DLD1 (cell line): ENCODE results near the gene EXOG.

ENCODE experiments used
- in situ Hi-C: cut with HindIII; loops from 2 replicates; pipeline ENCODE4 v1.10.0; 2017; ENCODE audit warnings: low sequenced_read_pairs

EXOG gene

DNA sequence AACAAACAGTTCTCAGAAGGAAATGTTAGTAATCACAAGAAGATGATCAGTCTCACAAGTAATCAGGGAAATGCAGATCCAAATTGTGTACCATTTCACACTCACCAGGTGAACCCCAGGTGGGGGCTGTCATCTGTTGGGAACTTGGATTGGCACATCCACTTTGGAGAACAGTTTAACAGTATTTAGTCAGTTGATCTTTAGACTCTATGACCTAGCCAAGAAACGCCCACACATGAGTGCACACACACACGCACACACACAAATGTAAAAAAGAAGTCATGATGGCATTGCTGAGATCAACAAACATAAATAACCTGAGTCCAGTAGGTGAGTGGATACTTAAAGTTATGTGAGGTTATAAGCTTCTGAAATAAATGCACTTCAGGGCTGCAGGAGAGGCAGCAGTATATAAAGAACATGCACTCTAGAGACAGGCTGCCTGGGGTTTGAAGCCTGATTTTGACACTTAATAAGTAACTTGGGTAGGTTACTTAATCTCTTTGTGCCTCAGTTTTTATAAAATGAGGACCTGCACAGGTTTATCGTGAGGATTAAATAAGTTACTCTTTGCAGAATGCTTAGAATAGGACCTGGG is 24.8 kb upstream of the EXOG start:
- in situ Hi-C loops, result loop anchor here (25.0 kb wide), 1 partner anchor 109 kb away; no protein-coding TSS in a partner anchor

DNA sequence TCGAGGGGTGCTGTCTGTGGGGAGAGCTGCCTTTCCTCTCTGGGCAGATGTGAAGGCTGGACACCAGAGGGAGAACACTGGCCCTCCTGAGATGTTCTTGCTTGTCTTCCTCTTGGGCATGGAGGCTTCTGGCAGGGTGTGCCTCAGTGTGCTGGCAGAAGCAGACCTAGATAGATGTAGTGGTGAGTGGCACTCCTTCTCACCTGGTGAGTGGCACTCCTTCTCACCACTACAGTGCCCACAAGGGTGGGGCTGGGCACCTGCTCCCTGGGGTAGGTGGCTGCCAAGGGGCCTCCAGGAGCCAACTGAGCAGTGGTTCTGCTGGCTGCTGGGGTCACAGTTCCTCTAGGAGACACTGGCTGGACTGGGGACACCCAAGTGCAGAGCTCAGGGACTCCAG is 23.8 kb upstream of the EXOG start:
- in situ Hi-C loops, result loop anchor here (25.0 kb wide), 1 partner anchor 110 kb away; no protein-coding TSS in a partner anchor

DNA sequence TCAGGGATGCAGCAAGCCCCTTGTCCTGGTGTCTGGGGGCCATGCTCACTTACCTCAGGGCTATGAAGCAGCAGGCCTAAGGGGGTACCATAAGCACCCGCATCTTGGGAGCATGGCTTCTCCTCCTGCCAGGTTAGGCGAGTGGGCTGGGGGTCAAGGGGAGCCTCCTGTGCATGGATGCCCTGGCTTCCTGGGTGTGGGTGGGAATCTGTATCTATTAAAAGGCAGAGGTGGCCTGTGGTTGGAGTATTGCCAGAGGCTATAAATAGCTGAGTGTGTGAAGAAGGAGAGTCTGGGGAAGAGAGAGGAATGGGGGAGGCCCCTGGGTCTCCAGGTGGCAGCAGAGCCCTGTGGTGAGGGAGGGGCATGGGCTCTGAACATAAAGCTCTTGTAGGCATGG is 22.9 kb upstream of the EXOG start:
- in situ Hi-C loops, result loop anchor here (25.0 kb wide), 1 partner anchor 111 kb away; no protein-coding TSS in a partner anchor

DNA sequence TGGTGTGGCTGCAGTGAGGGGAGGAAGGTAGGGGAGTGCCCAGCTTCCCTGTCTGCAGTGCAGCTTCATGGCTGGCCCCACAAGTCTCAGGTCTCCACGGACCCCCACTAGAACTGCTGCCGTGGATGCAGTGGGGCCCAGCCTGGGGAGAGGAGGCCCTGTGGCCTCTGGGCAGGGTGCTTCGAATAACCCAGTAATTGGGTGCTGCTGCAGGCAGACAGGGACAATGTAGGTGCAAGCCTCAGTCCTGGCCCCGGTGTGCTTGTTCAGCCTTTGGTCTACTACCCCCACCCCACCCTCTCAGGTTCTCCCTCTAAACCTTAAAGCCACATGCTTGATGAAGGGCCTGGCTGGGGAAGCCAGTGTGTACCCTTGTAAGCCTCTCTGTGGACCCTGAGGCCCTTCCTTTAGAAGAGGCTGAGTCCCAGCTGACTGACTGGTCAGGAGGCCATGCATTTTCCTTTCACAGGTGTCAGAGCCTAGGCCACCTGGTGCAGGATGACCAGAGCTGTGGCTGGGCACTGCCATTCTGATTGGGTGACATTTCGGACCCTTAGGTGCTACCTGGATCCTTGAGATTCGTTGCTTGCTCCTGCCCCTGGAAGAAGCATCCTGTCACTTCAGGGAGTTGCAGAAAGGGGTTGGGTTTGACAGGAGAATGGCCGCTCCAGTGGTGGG is 21.1 kb upstream of the EXOG start:
- in situ Hi-C loops, result loop anchor here (25.0 kb wide), 1 partner anchor 113 kb away; no protein-coding TSS in a partner anchor

DNA sequence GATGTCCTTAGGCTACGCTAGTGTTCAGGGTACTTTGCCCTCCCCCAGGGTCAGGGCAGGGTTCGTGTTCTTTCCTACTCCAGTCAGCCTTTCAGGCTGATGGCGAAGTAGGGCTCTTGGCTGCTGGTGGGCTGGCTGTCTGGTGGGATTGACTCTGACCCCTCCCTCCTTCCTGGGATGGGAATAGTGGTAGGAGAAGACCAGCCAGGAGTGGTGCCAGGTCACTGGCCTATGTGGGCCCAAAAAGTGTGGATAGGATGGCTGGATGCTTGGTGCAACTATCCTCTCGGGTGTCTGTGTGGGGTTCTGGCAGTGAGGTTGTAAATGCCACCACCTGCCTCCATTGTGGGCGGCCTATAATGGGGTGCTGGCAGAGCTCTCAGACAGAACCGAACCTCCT is 20.4 kb upstream of the EXOG start:
- in situ Hi-C loops, result no loop called here

DNA sequence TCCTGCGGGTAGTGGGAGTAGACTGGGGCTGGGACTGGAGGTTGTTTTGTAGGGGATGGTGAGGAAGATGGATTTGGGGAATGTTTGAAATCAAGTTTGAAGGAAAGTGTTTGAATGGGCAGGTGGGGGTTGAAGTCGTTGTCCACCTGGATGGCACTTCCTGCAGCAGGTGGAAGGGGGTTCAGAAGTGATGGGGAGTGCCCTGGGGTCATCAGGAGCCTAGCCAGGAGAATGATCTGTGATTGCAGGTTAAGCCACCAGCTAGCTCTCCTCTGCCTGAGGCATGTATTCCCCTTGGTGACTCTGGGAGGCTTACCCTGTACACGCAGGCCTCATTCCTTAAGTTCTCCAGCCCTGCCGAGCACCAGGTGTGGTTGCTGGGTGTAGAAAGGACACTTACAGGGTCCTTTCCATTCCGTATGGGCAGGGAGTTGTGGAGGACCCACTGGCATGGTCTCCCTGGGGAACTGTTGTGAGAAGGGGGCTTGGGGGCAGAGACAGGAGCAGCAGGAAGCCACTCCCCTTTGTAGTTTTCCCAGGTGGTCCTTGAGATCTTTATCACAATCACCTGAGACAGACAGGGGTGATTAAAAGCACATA is 19.9 kb upstream of the EXOG start:
- in situ Hi-C loops, result no loop called here

DNA sequence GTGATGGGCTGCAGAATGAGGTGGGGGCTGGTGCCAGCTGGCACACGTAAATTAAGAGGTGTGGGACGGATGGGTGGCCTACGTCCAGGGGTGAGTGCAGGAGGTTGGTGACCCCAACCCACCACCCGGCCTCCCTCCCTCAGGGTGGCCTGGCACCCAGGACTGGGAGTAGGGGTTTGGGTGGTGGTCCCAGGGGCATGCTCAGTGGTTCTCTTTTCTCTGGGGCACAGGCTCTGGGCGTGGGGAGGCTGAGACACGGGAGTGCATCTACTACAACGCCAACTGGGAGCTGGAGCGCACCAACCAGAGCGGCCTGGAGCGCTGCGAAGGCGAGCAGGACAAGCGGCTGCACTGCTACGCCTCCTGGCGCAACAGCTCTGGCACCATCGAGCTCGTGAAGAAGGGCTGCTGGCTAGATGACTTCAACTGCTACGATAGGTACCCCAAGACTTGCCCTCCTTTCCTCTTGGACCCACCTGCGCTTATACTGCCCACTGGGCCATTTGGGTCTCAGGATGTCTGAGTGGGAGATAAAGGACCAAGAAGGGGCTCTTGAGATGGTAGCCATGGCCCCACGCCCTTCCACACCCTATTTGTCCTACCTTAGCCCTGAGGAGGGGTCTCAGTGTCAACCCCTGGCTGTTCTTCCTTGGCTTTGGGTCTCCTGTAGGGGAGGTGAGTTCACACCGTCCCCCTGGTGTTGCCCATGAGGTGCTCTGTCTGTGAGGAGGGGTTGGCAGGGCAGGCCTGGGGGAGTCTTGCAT is 18.9 kb upstream of the EXOG start:
- in situ Hi-C loops, result no loop called here

DNA sequence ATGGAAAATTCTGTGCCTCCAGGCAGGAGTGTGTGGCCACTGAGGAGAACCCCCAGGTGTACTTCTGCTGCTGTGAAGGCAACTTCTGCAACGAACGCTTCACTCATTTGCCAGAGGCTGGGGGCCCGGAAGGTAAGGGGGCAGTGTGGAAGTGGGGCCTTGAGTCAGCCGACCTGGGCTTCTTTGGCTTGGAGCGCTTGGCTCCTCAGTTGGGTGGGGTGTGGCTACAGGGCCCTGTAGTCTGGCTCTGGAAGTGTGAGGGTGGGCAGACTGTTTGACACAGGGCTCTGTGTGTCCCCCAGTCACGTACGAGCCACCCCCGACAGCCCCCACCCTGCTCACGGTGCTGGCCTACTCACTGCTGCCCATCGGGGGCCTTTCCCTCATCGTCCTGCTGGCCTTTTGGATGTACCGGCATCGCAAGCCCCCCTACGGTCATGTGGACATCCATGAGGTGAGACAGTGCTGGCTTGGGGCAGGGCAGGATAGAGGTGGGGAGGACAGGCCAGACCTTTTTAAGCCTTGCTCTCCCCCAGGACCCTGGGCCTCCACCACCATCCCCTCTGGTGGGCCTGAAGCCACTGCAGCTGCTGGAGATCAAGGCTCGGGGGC is 18.2 kb upstream of the EXOG start:
- in situ Hi-C loops, result no loop called here

DNA sequence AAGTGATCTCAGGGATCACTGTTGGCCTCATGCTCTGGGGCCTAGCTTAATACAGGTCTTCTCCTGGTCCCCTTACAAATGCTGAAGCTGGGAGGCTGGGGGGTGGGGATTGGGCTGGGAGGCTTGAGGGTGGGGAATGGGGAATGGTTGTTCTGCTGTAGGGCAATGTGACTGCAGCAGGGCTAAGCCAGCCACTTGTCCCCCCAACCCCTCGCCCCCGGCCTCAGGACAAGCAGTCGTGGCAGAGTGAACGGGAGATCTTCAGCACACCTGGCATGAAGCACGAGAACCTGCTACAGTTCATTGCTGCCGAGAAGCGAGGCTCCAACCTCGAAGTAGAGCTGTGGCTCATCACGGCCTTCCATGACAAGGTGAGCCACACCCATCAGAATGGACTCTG is 17.2 kb upstream of the EXOG start:
- in situ Hi-C loops, result no loop called here

DNA sequence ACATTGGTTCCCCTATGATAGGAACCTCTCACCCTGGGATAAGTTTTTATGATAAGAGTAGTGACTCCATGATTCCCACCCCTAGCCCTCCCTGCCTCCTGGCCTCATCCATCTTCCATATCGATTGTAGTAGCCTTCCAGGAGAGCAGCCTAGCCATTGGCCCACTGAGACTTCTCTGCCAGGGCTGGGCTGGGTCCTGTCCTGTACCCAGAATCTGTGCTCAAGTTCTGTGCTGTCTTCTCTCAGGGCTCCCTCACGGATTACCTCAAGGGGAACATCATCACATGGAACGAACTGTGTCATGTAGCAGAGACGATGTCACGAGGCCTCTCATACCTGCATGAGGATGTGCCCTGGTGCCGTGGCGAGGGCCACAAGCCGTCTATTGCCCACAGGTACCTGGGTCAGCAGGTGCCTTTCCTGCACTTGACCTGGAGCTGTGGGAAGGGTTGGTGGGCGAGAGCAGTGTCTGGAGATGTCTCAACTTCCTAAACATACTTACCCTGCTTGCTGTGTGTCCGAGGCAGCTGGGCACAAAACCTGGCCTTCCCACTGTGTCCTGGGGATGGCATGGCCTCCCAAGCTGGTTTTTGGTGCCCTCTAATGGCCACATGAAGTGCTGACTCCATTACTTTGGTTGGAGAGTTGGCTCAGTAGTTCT is 16.6 kb upstream of the EXOG start:
- in situ Hi-C loops, result no loop called here

DNA sequence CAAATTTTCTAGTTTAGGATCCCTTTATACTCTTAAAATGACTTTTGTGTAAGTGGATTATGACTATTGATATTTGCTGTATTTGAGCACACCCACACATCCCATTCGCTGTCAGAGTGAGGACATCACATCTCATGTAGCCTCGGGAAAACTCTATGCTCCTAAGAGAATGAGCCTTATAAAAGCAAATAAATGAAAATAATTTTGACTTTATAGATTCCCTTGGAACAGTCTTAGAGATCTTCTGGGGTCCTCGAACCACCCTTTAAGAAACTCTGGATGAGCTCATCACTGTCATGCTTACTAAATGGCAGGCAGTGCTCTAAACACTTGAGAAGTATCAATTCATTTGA is 16.1 kb upstream of the EXOG start:
- in situ Hi-C loops, result no loop called here

DNA sequence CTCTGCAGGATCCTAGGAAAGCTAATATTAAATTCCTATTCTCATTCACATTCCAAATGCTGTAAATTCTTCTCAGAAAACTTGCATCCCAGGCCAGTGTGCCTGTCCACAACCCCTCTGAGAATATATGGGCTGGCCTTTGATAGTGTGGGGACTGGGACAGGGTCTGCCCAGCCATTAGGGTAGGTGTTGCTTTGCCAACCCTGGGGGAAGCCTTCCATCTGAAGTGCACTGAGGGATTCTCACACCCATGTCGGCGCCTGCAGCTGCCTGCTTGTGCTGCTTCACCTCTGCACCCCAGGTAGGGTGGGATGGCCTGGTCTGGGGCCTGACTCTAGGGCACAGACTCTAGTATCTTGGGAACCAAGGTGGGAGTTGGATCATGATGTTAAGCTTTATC is 15.2 kb upstream of the EXOG start:
- in situ Hi-C loops, result no loop called here

DNA sequence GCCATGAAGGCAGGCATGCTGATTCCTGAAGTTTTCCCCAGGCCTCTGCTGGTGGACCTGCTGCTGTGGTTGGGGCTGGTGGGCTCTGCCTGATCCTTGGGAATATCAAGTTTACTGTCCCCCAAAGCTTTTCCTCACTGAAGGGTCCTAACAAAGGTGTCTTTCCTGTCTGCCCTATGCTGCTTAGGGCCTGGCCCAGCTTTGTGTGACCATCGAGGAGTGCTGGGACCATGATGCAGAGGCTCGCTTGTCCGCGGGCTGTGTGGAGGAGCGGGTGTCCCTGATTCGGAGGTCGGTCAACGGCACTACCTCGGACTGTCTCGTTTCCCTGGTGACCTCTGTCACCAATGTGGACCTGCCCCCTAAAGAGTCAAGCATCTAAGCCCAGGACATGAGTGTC is 13.2 kb upstream of the EXOG start:
- in situ Hi-C loops, result no loop called here

DNA sequence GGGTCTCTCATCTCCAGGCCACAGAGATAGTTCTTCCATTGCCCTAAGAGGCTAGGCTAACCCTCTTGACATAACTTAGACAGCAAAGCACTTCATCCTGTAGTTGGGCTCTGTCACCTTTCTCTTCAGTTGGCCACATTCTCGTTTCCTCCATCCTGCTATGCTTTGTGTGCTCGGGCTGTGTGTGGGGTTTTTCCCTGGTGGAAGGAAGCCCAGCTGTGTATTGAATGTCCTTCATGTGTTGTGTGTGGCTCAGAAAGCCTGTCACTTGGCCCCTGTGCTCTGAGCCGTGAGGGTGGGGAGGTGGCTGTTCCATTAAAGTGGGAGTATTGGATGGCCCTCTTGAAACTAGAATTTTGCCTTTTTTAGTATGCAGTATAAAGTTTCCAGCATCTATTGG is 8.8 kb upstream of the EXOG start:
- in situ Hi-C loops, result no loop called here

DNA sequence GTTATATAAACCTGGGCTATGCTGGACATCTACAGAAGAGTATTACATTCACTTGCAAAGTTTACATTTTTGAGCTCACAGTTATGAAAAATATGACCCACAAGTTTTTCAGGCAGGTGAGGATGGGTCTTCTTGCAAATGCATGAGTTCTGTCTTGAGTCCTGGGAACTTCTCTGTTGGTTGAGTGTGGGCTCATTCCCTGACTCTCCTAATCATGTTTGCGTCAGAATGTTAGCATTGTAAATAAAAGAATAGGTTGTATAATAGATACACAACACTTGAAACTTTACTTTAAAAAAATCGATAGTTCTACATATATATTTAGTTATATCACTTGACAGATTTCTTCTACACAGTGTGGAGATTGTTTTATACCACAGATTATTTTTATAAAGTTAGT is 7.2 kb upstream of the EXOG start:
- in situ Hi-C loops, result no loop called here

DNA sequence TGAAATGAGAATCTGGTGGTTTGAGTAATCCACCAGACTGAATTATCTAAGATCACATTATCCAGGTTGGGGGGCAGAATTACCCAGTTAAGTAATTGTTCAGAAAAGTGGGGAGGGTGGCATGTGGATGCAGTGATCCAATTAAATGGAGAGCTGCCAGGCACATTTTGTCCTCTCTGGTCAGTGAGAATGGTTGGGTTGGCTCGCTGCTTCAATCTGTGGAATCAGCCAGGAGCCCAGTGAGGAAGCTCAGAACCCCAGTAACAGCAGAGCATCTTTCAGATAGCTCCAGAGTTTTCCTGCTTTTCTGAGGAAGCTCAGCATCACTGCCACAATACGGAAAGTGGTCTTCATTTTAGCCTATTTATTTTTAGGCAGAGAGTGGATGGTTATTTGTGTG is 6.4 kb upstream of the EXOG start:
- in situ Hi-C loops, result no loop called here

DNA sequence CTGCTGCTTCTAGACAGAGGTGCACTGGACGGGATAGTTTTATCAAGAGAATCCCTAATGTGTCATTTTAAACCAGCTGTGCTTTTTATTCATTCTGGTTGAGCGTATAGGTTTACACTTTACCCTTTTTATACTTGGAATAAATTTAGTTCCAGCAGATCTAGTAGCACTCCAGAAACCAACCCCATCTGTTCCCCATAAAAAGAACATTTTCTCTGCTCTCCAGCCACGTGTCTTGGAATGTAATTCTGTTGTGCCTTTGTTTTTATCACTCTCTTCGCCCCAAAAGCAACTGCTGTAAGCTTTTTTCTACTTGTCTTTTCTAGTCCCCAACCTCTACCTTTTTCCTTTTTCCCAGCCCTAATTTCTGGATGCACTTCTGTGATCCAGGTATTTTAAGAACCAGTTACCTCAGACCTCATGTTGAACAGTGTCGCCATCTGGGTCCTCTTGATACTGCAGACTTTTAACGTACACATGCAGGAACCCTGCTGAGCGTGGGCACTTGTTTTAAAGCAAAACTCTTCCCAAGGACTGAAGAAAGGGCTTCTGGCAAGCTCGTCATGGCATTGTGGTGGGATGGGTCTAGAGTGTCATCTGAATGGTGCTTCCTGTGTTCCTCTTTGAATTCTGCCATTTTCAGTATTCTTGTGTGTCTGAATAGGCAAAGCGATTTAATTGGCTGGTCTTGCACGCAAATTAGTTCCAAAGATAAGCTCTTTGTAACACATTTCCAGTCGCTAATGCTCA is 5.7 kb upstream of the EXOG start:
- in situ Hi-C loops, result no loop called here

DNA sequence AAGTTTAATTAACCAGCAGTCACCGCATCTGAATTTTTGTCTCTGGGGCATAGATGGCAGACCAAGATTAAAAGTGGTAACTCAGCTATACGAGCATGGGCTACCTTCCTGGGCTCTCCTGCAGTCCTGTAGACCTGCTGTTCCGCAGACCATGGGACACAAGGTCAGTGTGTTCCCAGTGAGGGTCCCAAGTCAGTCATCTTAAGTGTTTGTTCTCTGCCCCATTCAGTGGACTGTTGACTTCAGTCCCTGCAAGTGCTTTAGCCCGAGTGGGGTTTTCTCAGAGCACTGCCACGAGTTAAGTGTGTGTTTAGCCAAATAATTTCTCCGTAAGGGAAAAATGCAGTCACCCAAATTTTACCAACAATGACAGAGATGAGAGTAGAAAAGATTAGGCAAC is 4.9 kb upstream of the EXOG start:
- in situ Hi-C loops, result no loop called here

DNA sequence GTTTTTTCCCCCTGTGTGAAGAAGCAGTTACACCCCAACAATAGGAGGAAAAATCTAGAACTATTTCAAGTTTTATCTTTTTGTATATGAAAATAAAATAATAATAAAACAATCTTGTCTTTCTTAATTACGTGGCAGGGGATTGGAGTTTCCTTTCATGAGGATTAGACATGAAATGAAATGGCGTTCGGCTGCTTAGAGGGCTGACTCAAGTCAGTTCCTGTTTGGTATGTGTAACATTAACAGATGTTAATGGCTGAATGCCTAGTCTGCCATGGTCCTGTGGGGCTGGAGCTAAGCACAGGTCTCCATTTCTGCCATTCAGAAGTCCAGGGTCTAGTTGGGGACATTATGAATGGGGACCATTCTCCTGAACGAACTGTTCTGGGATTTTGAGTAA is 3.1 kb upstream of the EXOG start:
- in situ Hi-C loops, result no loop called here

DNA sequence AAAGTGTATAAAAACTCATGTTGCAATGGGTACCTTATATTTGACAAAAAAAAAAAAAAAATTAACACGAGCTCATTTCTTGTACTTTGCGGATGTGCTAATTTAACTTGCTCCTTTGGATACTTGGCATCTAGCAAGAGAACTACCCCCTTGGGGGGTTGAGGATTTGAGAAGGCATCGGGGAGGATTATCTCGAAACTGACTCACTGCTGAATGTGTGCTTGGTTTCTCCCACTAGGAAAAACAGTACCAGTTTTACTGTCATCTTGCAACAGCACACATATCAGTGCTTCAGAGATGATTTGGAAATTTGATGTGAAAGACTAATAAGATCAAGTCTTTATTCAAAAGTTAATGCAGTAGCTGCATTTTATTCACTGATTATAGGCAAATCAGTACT is 891 bp downstream of the EXOG start:
- in situ Hi-C loops, result no loop called here
